ENCODE results near the gene MEGF6. TPM values are rescaled to one million over a fixed set of nuclear protein-coding genes. Genes with fewer than 3 reads are reported as not detected.

MEGF6 gene
- total and polyA plus RNA-seq, 7 donors: 0.67 to 5.5 (median 3.7) TPM

- Histone ChIP-seq H3K4me1 (no peaks in the 10 kb centered on the region), H3K27me3 (ENCODE audit: insufficient read depth in 3 of 3, low read length in 2 of 3) (peaks cover 0 to 17% (median 5%) of the 10 kb centered on the region in 3 donors)
- intact Hi-C loops (cut with DNase I): no loop called here
These were observed 49.6 kb downstream of the MEGF6 start for GRCh38 chr1:3561702-3562101.

GRCh38 chr1:3560981-3561380 is 50.3 kb downstream of the MEGF6 start:
- Histone ChIP-seq H3K27ac (no peak overlapping the region), H3K4me1 (no peaks in the 10 kb centered on the region), H3K36me3 (ENCODE audit: insufficient read depth in 1 of 2, low read depth in 1 of 2) (no peaks in the 10 kb centered on the region), H3K4me3 (no peak overlapping the region), H3K27me3 (ENCODE audit: insufficient read depth in 3 of 3, low read length in 2 of 3) (peaks cover 0 to 22% (median 6%) of the 10 kb centered on the region in 3 donors), H3K9me3 (no peaks in the 10 kb centered on the region)
- DNase-seq (no peak), ATAC-seq (no peak)
- 84 to 86% (median 84%) methylated on average over 9 of the region's 9 CpGs for WGBS, 3 donors
- TF ChIP-seq CTCF (IDR thresholded peaks at IDR 0.05): no peak
- intact Hi-C loops (cut with DNase I): no loop called here

More at GRCh38 chr1:3561702-3562101, 49.6 kb downstream of the MEGF6 start:
- DNase-seq (no peak), ATAC-seq (no peak)
- H3K9me3 ChIP-seq: no peaks in the 10 kb centered on the region
- H3K27ac ChIP-seq: no peak overlapping the region
- no peak for TF ChIP-seq CTCF (IDR thresholded peaks at IDR 0.05)
- H3K36me3 ChIP-seq (ENCODE audit: insufficient read depth in 1 of 2, low read depth in 1 of 2): no peaks in the 10 kb centered on the region
- 67 to 70% (median 68%) methylated on average over 13 of the region's 13 CpGs for WGBS, 3 donors
- no peak overlapping the region for H3K4me3 ChIP-seq

GRCh38 chr1:3560251-3560871 is 50.9 kb downstream of the MEGF6 start:
- no peaks in the 10 kb centered on the region for H3K9me3 ChIP-seq
- no peak for TF ChIP-seq CTCF (IDR thresholded peaks at IDR 0.05)
- no peak overlapping the region for H3K27ac ChIP-seq
- DNase-seq (no peak), ATAC-seq (no peak)
- no peaks in the 10 kb centered on the region for H3K4me1 ChIP-seq
- H3K27me3 ChIP-seq (ENCODE audit: insufficient read depth in 3 of 3, low read length in 2 of 3): peaks cover 0 to 22% (median 9%) of the 10 kb centered on the region in 3 donors
- 55 to 68% (median 68%) methylated on average over 16 to 17 of the region's 17 CpGs for WGBS, 3 donors
- no peaks in the 10 kb centered on the region for H3K36me3 ChIP-seq (ENCODE audit: insufficient read depth in 1 of 2, low read depth in 1 of 2)
- intact Hi-C loops (cut with DNase I): no loop called here
- H3K4me3 ChIP-seq: no peak overlapping the region

- DNase-seq: no peak
- no peak overlapping the region for H3K27ac ChIP-seq
- no peak overlapping the region for H3K4me3 ChIP-seq
- no peak for ATAC-seq
- H3K4me1 ChIP-seq: no peaks in the 10 kb centered on the region
- intact Hi-C loops (cut with DNase I): no loop called here
- no peaks in the 10 kb centered on the region for H3K9me3 ChIP-seq
- peaks cover 0 to 32% (median 15%) of the 10 kb centered on the region in 3 donors for H3K27me3 ChIP-seq (ENCODE audit: insufficient read depth in 3 of 3, low read length in 2 of 3)
- H3K36me3 ChIP-seq (ENCODE audit: insufficient read depth in 1 of 2, low read depth in 1 of 2): no peaks in the 10 kb centered on the region
- TF ChIP-seq CTCF (IDR thresholded peaks at IDR 0.05): no peak
- 76 to 80% (median 79%) methylated on average over 20 of the region's 20 CpGs for WGBS, 3 donors
These were observed 53.1 kb downstream of the MEGF6 start for GRCh38 chr1:3558036-3558726.
